ENCODE measurements around the gene PLCXD1. TPM values are rescaled to one million over a fixed set of nuclear protein-coding genes. Genes with fewer than 3 reads are reported as not detected.

Gene PLCXD1
- total RNA-seq, 4 donors from 2014 or later: 5.7 to 18.8 (median 9.2) TPM

- no peak overlapping the region for H3K27ac ChIP-seq
- H3K4me3 ChIP-seq: no peak overlapping the region
- H3K4me1 ChIP-seq: no peaks in the 10 kb centered on the region
- H3K36me3 ChIP-seq: no peaks in the 10 kb centered on the region
- peaks cover 0 to 3% of the 10 kb centered on the region in 2 donors for H3K27me3 ChIP-seq
- WGBS, 2 donors: 82 to 89% methylated on average over 8 of the region's 8 CpGs
- no peak for TF ChIP-seq POLR2A (IDR thresholded peaks at IDR 0.05)
- TF ChIP-seq CTCF (IDR thresholded peaks at IDR 0.05): no peak
- DNase-seq (ENCODE audit: low spot score in 2 of 2): no peak
- peaks cover 0 to 3% (median 0%) of the 10 kb centered on the region in 4 donors for H3K9me3 ChIP-seq
These were observed 15.7 kb upstream of the PLCXD1 start for GRCh38 chrX:265502-265901.

- Histone ChIP-seq H3K27ac (no peak overlapping the region), H3K9me3 (peaks cover 0 to 3% (median 0%) of the 10 kb centered on the region in 4 donors), H3K36me3 (no peaks in the 10 kb centered on the region), H3K4me3 (no peak overlapping the region), H3K4me1 (no peaks in the 10 kb centered on the region), H3K27me3 (peaks cover 0 to 3% of the 10 kb centered on the region in 2 donors)
- WGBS, 2 donors: 84 to 88% methylated on average over 31 to 32 of the region's 33 CpGs
- peak in 1 of 2 donors; percentile 3 for DNase-seq (ENCODE audit: low spot score in 2 of 2)
- TF ChIP-seq POLR2A (IDR thresholded peaks at IDR 0.05) (no peak), EP300 (IDR thresholded peaks at IDR 0.05) (no peak), CTCF (IDR thresholded peaks at IDR 0.05) (no peak)
These were observed 13.4 kb upstream of the PLCXD1 start for GRCh38 chrX:267771-268261.

- Histone ChIP-seq H3K4me3 (no peak overlapping the region), H3K27ac (no peak overlapping the region), H3K36me3 (no peaks in the 10 kb centered on the region), H3K9me3 (peaks cover 0 to 3% (median 0%) of the 10 kb centered on the region in 4 donors), H3K4me1 (peaks cover 0 to 9% (median 7%) of the 10 kb centered on the region in 4 donors), H3K27me3 (peaks cover 0 to 10% of the 10 kb centered on the region in 2 donors)
- peak in 1 of 2 donors; percentile 3 for DNase-seq (ENCODE audit: low spot score in 2 of 2)
- no peak for TF ChIP-seq CTCF (IDR thresholded peaks at IDR 0.05)
- no peak for TF ChIP-seq POLR2A (IDR thresholded peaks at IDR 0.05)
- TF ChIP-seq EP300 (IDR thresholded peaks at IDR 0.05): no peak
- WGBS, 2 donors: 86 to 89% methylated on average over 16 to 21 of the region's 21 CpGs
These were observed 10.3 kb upstream of the PLCXD1 start for GRCh38 chrX:270848-271367.

GRCh38 chrX:274904-275475 lies 6.2 kb upstream of the PLCXD1 start:
- Histone ChIP-seq H3K27me3 (peaks cover 0 to 20% of the 10 kb centered on the region in 2 donors), H3K36me3 (no peaks in the 10 kb centered on the region), H3K4me1 (peaks cover 0 to 21% (median 14%) of the 10 kb centered on the region in 4 donors), H3K27ac (peak overlapping the region in 1 of 4 donors; percentile 65), H3K9me3 (no peaks in the 10 kb centered on the region), H3K4me3 (peak overlapping the region in 1 of 4 donors; percentile 56)
- 52 to 64% methylated on average over 16 of the region's 16 CpGs for WGBS, 2 donors
- no peak for TF ChIP-seq EP300 (IDR thresholded peaks at IDR 0.05)
- TF ChIP-seq POLR2A (IDR thresholded peaks at IDR 0.05): no peak
- TF ChIP-seq CTCF (IDR thresholded peaks at IDR 0.05): no peak
- no peak for DNase-seq (ENCODE audit: low spot score in 2 of 2)

- no peaks in the 10 kb centered on the region for H3K9me3 ChIP-seq
- peak overlapping the region in 2 of 4 donors; percentile 23 to 65 for H3K27ac ChIP-seq
- H3K27me3 ChIP-seq: peaks cover 0 to 20% of the 10 kb centered on the region in 2 donors
- no peaks in the 10 kb centered on the region for H3K36me3 ChIP-seq
- TF ChIP-seq POLR2A (IDR thresholded peaks at IDR 0.05): no peak
- no peak for TF ChIP-seq CTCF (IDR thresholded peaks at IDR 0.05)
- TF ChIP-seq EP300 (IDR thresholded peaks at IDR 0.05): no peak
- 28 to 39% methylated on average over 26 to 29 of the region's 32 CpGs for WGBS, 2 donors
- H3K4me3 ChIP-seq: peak overlapping the region; percentile 18 to 56 (median 43)
- peaks cover 0 to 21% (median 14%) of the 10 kb centered on the region in 4 donors for H3K4me1 ChIP-seq
- DNase-seq (ENCODE audit: low spot score in 2 of 2): no peak
These were observed 5.7 kb upstream of the PLCXD1 start for GRCh38 chrX:275476-275966.

Measured in tibial nerve (tissue), 4 donors.